Suppressor macrophage (primary cell): ENCODE results near the gene APOBEC4.
"Not testable (repeated sequence)": the region's sequence is repeated elsewhere in the genome, so short reads cannot be mapped to it uniquely, and the experiment has no call there.

Source experiments
- DNase-seq, 4 experiments: peaks; one replicate each; pipeline ENCODE4 v3.0.0-alpha.2; 2020 to 2022
- total RNA-seq, 17 experiments: gene quantifications; one replicate each; lab custom pipeline; 2026; ENCODE audit warnings: mixed read lengths in 6 of 17, inconsistent platforms in 3 of 17; lab: John Stamatoyannopoulos, UW

The APOBEC4 gene
- 0 to 1.1 (median 0) reads per million in 17 experiments for total RNA-seq

- no peak for DNase-seq
Measured at GRCh38 chr1:183652547-183653461, at the start of gene APOBEC4. Gene APOBEC4 (minus strand): TSS chr1:183653316. CDS start chr1:183648781, 4,535 bp downstream.

- no peak for DNase-seq
Measured at GRCh38 chr1:183702813-183703198, 49.7 kb upstream of the APOBEC4 start.

- no peak for DNase-seq
Measured at GRCh38 chr1:183702087-183702812, 49.1 kb upstream of the APOBEC4 start.

GRCh38 chr1:183699616-183700160, 46.6 kb upstream of the APOBEC4 start:
- DNase-seq, result no peak

GRCh38 chr1:183697814-183698590, 44.9 kb upstream of the APOBEC4 start:
- peak in 2 of 4 experiments; percentile 10 to 22 for DNase-seq

- DNase-seq, result no peak
Measured at GRCh38 chr1:183696981-183697380, 43.9 kb upstream of the APOBEC4 start.

- no peak for DNase-seq
Measured at GRCh38 chr1:183694755-183695154, 41.6 kb upstream of the APOBEC4 start.

- DNase-seq, result peak in 3 of 4 experiments; percentile 14 to 22 (median 17)
Measured at GRCh38 chr1:183694066-183694465, 41.0 kb upstream of the APOBEC4 start.

GRCh38 chr1:183693521-183693920, 40.4 kb upstream of the APOBEC4 start:
- no peak for DNase-seq

- DNase-seq, result peak; percentile 8 to 37 (median 10)
Measured at GRCh38 chr1:183689762-183690204, 36.7 kb upstream of the APOBEC4 start.

- no peak for DNase-seq
Measured at GRCh38 chr1:183688341-183689060, 35.4 kb upstream of the APOBEC4 start.

GRCh38 chr1:183687546-183688304, 34.6 kb upstream of the APOBEC4 start:
- peak in 2 of 4 experiments; percentile 23 to 34 for DNase-seq

GRCh38 chr1:183686229-183686628, 33.1 kb upstream of the APOBEC4 start:
- no peak for DNase-seq

GRCh38 chr1:183685112-183685713, 32.1 kb upstream of the APOBEC4 start:
- DNase-seq, result peak; percentile 65 to 88 (median 72)

GRCh38 chr1:183679363-183679762, 26.2 kb upstream of the APOBEC4 start:
- DNase-seq, result not testable (repeated sequence)

GRCh38 chr1:183678819-183679218, 25.7 kb upstream of the APOBEC4 start:
- no peak for DNase-seq

GRCh38 chr1:183676586-183677189, 23.6 kb upstream of the APOBEC4 start:
- DNase-seq, result no peak

- no peak for DNase-seq
Measured at GRCh38 chr1:183675883-183676585, 22.9 kb upstream of the APOBEC4 start.

- no peak for DNase-seq
Measured at GRCh38 chr1:183675381-183675780, 22.3 kb upstream of the APOBEC4 start.
